Activated naive CD4-positive, alpha-beta T cell treated with anti-CD3 and anti-CD28 coated beads for 36 hours (primary cell): Measurements from ENCODE around the gene DLG2. TPM values are rescaled to one million over a fixed set of nuclear protein-coding genes. Genes with fewer than 3 reads are reported as not detected.

Source experiments
- CTCF ChIA-PET: fragments of 350-600 bp; sonication (Branson Sonifier 250); formaldehyde crosslinking; loops from one replicate; lab custom pipeline; 2021; ENCODE audit warnings: antibody characterized with exemption; lab: Charles Lee
- DNase-seq: peaks from one replicate; pipeline ENCODE4 v3.0.0-alpha.2; 2020
- H3K27ac Mint-ChIP-seq: one replicate; pipeline ENCODE4 v1.8.0; 2021; ENCODE audit warnings: mild to moderate bottlenecking, mixed read lengths
- H3K27me3 Mint-ChIP-seq: one replicate; pipeline ENCODE4 v1.8.0; 2021; ENCODE audit warnings: low read depth, mixed read lengths
- H3K36me3 Mint-ChIP-seq: one replicate; pipeline ENCODE4 v1.8.0; 2021; ENCODE audit warnings: low read depth, mixed read lengths
- H3K4me1 Mint-ChIP-seq: one replicate; pipeline ENCODE4 v1.8.0; 2021; ENCODE audit warnings: low read depth, mixed read lengths
- H3K4me3 Mint-ChIP-seq: one replicate; pipeline ENCODE4 v1.8.0; 2021; ENCODE audit warnings: mild to moderate bottlenecking, moderate library complexity, mixed read lengths
- H3K9me3 Mint-ChIP-seq: one replicate; pipeline ENCODE4 v1.8.0; 2021; ENCODE audit warnings: mixed read lengths
- intact Hi-C: fragments of 100-400 bp; cut with micrococcal nuclease; formaldehyde crosslinking; loops from one replicate; pipeline ENCODE4 v1.15.1; 2023
- total RNA-seq, 2 experiments: library from RNA; stranded (reverse); gene quantifications; one replicate each; pipeline ENCODE4 v1.2.3, GENCODE V29; 2021

The DLG2 gene
- total RNA-seq, 2 experiments from 2014 or later, result 3.3 to 4.6 TPM

DNA sequence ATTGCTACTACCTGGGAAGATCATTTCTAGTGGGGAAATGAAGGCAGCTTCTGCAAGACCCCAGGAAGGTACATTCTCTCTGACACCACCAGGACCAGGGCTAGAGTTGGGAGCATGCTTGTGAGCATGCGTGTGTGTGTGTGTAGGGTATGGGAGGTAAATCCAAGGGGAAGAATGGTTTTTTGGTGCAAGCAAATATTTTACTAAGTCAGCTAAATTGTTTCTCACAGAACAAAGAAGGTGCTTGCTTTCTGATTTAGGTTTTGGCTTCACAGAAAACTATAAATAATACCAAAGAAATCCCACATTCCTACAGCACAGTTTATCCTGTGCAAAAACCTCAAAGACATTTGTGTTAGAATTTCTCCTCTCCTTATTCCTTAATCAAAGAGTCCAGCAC is 1996.9 kb downstream of the DLG2 start:
- CTCF ChIA-PET, result no interaction called here
- Mint-ChIP-seq H3K27ac (no peak overlapping the region), H3K9me3 (no peaks in the 10 kb centered on the region), H3K27me3 (no peaks in the 10 kb centered on the region), H3K4me1 (no peaks in the 10 kb centered on the region), H3K4me3 (no peak overlapping the region), H3K36me3 (no peaks in the 10 kb centered on the region)
- intact Hi-C loops, result no loop called here
- DNase-seq, result no peak

DNA sequence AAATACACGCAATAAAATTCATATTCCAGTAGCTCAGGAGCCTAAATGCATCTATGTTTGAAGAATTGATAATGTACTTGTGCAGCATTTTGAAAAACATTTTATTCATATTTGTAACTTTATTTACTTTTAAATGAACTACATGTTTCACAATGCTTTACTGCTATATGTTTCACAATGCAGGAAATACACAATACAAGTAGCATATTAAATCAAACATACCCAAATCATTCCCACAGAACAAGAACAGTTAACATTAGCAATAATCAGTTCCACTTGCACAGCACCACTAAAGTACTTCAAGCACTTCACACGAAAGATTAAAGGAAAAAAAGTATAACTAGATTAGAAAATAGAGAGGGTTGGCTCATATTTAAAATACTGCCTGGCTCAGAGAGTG is 1997.4 kb downstream of the DLG2 start:
- H3K9me3 Mint-ChIP-seq, result no peaks in the 10 kb centered on the region
- H3K36me3 Mint-ChIP-seq, result no peaks in the 10 kb centered on the region
- no peak overlapping the region for H3K27ac Mint-ChIP-seq
- H3K4me1 Mint-ChIP-seq, result no peaks in the 10 kb centered on the region
- intact Hi-C loops, result no loop called here
- no peaks in the 10 kb centered on the region for H3K27me3 Mint-ChIP-seq
- no peak for DNase-seq
- CTCF ChIA-PET, result no interaction called here
- no peak overlapping the region for H3K4me3 Mint-ChIP-seq

DNA sequence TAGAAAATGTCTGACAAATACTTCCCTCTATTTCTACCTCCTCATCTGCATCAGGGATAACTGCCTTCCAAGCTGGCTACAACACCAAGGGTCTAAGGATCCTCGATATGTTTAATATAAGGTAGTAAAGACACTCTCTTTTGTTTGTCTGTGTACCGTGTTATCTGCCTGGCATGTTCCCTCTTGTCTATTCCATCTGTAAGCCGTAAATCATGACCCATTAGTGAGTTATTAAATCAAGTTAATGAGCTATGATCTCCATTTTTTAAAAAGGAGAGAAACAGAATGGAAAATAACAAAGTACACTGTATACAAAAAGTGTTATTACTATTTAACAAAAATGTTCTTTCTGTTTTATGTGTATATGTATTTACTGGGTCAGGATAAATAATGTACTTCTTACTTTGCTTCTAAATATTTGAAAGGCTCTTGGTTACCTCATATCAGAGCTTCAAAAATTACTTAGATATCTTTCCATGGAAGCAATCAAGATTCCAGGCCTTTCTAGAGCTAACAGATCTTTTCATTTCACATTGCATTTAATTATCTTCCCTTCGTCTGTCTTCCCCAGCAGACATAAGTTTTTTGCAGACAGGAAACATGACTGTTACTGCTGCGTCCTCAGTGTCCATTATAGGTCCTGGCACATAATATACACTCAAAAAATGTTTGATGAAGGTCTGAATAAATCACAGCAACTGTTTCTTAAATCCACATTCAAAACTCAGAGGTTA is 1998.4 kb downstream of the DLG2 start:
- CTCF ChIA-PET, result no interaction called here
- H3K4me3 Mint-ChIP-seq, result no peak overlapping the region
- no peaks in the 10 kb centered on the region for H3K9me3 Mint-ChIP-seq
- H3K4me1 Mint-ChIP-seq, result no peaks in the 10 kb centered on the region
- no peaks in the 10 kb centered on the region for H3K27me3 Mint-ChIP-seq
- no peak overlapping the region for H3K27ac Mint-ChIP-seq
- no peaks in the 10 kb centered on the region for H3K36me3 Mint-ChIP-seq
- no peak for DNase-seq
- intact Hi-C loops, result no loop called here

DNA sequence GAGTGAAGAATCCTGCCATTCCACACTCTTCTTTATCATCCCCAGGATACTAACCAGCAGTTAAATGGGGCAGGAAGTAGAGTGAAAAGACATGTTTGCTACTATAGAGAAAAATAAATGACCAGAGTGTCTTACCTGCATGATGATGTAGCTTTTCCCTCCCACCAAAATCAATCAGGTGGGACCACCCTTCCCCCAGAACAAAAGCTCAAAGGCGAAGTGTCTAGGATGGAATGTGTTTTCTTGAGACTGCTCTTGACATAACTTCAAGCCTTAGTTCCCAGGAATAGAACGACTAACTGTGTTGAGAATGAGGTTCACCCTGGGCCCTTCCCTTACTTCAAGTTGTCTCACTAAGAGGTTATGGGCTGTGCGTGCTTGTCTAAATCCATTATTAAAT is 2001.8 kb downstream of the DLG2 start:
- no peak overlapping the region for H3K4me3 Mint-ChIP-seq
- no peaks in the 10 kb centered on the region for H3K9me3 Mint-ChIP-seq
- H3K27me3 Mint-ChIP-seq, result no peaks in the 10 kb centered on the region
- H3K27ac Mint-ChIP-seq, result no peak overlapping the region
- H3K36me3 Mint-ChIP-seq, result no peaks in the 10 kb centered on the region
- intact Hi-C loops, result no loop called here
- H3K4me1 Mint-ChIP-seq, result no peaks in the 10 kb centered on the region
- DNase-seq, result no peak
- CTCF ChIA-PET, result no interaction called here

DNA sequence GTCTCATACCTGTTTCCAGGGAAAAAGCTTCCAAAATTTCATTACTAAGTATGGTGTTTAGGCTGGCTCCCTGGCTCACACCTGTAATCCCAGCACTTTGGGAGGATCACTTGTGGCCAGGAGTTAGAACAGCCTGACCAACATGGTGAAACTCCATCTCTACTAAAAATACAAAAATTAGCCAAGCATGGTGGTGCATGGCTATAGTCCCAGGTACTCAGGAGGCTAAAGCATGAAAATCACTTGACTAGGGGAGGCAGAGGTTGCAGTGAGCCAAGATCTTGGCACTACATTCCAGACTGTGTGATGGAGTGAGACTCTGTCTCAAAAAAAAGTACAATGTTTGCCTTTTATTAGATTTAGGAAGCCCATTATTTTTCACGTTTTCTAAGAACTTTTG is 2009.5 kb downstream of the DLG2 start:
- peaks cover 2% of the 10 kb centered on the region for H3K27me3 Mint-ChIP-seq
- no peak for DNase-seq
- CTCF ChIA-PET, result no interaction called here
- H3K36me3 Mint-ChIP-seq, result no peaks in the 10 kb centered on the region
- intact Hi-C loops, result no loop called here
- H3K4me1 Mint-ChIP-seq, result no peaks in the 10 kb centered on the region
- no peak overlapping the region for H3K27ac Mint-ChIP-seq
- no peak overlapping the region for H3K4me3 Mint-ChIP-seq
- H3K9me3 Mint-ChIP-seq, result no peaks in the 10 kb centered on the region

DNA sequence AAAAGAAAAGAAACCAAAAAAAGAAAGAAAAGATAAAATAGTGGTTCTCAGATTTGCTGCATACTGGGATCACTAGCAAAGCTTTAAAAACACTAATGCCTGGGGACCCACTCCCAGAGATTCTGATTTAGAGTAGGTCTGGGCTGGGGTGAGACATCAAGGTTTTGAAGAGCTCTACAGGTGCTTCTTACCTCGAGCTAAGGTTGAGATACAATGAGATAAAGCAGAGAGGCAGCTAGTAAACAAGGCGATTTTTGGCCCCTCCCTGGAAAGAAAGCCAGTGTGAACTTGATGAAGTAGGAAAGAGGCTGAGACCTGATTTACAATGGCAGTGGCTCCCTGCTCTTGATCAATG is 2013.4 kb downstream of the DLG2 start:
- Mint-ChIP-seq H3K27ac (no peak overlapping the region), H3K36me3 (no peaks in the 10 kb centered on the region), H3K27me3 (no peaks in the 10 kb centered on the region), H3K4me1 (no peaks in the 10 kb centered on the region), H3K9me3 (no peaks in the 10 kb centered on the region), H3K4me3 (no peak overlapping the region)
- intact Hi-C loops, result no loop called here
- no peak for DNase-seq
- CTCF ChIA-PET, result no interaction called here

DNA sequence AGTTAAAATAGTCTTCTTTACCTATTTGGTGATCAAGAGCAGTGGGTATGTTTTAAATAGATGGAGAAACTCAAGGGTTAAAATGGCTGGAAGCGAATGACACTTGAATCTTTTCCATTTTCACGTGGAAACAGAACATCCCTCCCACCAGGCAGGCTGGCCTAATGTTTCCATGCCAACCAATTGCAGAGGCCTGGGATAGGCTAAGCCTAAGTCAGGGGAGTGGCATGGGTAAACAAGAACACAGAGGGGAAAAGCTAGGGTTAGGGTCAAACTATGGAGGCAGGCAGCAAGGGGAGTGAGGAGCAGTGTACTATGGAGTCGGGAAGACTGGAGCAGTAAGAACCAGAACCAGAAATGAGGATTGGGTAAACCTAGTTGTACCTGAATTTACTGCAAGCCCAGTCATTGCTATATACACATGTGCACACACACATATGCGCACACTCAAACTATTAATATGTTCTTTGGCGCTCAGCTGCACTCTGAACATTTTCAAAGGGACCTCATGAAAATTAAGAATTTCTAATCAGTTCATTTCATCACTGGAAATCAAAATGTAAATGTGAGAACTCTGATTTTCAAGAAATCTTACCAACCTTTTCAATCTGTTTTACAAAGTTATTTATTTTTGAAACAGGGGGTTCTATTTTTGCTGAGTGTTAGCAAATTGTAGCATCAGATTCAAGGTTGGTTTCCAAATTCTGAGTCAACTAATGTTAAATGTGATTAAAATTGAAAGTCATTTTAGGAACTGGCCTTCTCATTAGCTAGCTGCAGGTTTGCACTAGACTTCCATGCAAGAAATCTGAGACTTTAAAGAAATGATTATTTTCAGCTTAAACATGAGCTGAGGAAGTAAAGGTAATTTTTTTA is 2014.0 kb downstream of the DLG2 start:
- intact Hi-C loops, result no loop called here
- H3K27ac Mint-ChIP-seq, result no peak overlapping the region
- no peaks in the 10 kb centered on the region for H3K36me3 Mint-ChIP-seq
- H3K4me1 Mint-ChIP-seq, result no peaks in the 10 kb centered on the region
- CTCF ChIA-PET, result no interaction called here
- H3K9me3 Mint-ChIP-seq, result no peaks in the 10 kb centered on the region
- no peak for DNase-seq
- no peak overlapping the region for H3K4me3 Mint-ChIP-seq
- no peaks in the 10 kb centered on the region for H3K27me3 Mint-ChIP-seq

DNA sequence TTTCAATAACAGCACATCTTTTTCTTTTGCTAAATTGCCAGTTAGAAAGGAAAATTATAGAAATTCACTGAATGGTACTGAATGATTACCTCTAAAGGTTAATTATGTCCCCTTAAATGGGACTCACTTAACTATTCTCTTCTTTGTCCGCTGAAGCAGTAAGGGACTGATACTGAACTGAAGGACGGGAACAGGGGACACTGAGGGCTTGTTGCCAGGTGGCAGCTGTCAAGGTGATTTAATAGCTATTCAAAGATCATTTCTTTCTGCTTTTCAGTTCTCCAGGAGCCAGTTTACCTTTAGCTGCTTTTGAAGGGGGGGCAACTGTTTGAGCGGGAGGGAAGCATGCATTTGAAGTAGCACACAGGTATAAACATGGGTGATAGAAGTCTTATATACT is 2015.5 kb downstream of the DLG2 start:
- Mint-ChIP-seq H3K27me3 (peaks cover 3% of the 10 kb centered on the region), H3K4me1 (no peaks in the 10 kb centered on the region), H3K36me3 (no peaks in the 10 kb centered on the region), H3K4me3 (no peak overlapping the region), H3K27ac (no peak overlapping the region), H3K9me3 (no peaks in the 10 kb centered on the region)
- CTCF ChIA-PET, result no interaction called here
- no peak for DNase-seq
- intact Hi-C loops, result no loop called here

DNA sequence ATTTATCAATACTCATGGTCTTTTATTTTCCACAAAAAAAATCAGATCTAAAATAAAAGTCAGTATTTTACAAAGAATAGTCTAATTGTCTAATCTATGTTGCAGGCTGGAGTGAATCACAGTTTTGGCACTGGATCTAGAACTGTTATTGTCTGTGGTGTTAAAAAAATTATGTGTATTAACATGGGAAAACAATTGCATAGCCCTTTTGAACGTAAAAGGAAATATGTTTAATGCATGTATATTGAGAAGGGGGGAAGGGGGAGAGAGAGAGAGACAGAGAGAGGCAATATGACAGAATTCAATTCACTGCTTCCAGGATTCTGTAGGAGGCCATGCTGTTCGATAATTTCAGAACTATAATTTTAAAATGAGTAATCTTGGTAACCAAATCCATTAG is 2016.1 kb downstream of the DLG2 start:
- DNase-seq, result no peak
- Mint-ChIP-seq H3K4me1 (no peaks in the 10 kb centered on the region), H3K27me3 (peaks cover 3% of the 10 kb centered on the region), H3K27ac (no peak overlapping the region), H3K4me3 (no peak overlapping the region), H3K9me3 (no peaks in the 10 kb centered on the region), H3K36me3 (no peaks in the 10 kb centered on the region)
- CTCF ChIA-PET, result no interaction called here
- intact Hi-C loops, result no loop called here

DNA sequence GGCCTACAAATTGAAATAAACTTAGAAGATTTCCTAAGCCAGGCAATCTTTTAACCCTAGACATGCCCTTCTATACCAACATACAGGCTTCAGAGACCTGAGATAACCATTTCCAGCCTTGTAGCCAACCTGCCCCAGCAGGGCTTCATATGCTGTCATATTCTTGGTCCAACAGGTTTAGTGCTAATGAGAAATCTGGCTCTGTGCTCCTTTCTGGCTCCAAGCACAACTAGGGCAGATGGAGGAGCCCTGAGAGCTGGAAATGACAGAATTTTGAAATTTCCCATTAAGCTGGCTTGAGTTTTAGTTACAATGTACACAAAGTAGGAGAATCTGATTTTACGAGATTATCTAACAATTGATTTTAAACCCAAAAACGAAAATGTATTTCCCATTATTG is 2018.0 kb downstream of the DLG2 start:
- DNase-seq, result no peak
- Mint-ChIP-seq H3K4me3 (no peak overlapping the region), H3K27ac (no peak overlapping the region), H3K36me3 (no peaks in the 10 kb centered on the region), H3K4me1 (no peaks in the 10 kb centered on the region), H3K9me3 (no peaks in the 10 kb centered on the region), H3K27me3 (peaks cover 3% of the 10 kb centered on the region)
- intact Hi-C loops, result no loop called here
- CTCF ChIA-PET, result no interaction called here

DNA sequence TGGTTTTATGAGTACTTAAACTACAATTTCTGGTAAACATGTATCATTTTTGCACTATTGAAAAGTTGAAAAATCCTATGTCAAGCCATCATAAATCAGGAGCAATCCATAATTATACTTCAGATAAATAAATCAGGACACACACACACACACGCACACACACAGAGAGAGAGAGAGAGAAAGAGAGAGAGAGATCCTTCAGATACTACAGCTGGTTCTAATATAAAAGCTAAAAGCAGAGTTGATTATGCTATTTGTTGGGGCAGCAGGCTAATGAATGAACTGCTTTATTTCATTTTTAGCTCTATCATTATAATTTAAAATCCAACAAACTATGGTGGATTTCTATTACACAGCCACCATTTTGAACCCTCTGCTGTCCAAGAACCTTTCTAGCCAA is 2018.6 kb downstream of the DLG2 start:
- no peak overlapping the region for H3K4me3 Mint-ChIP-seq
- no peaks in the 10 kb centered on the region for H3K36me3 Mint-ChIP-seq
- H3K9me3 Mint-ChIP-seq, result no peaks in the 10 kb centered on the region
- CTCF ChIA-PET, result no interaction called here
- no peak for DNase-seq
- H3K4me1 Mint-ChIP-seq, result no peaks in the 10 kb centered on the region
- intact Hi-C loops, result no loop called here
- H3K27ac Mint-ChIP-seq, result no peak overlapping the region
- peaks cover 3% of the 10 kb centered on the region for H3K27me3 Mint-ChIP-seq

DNA sequence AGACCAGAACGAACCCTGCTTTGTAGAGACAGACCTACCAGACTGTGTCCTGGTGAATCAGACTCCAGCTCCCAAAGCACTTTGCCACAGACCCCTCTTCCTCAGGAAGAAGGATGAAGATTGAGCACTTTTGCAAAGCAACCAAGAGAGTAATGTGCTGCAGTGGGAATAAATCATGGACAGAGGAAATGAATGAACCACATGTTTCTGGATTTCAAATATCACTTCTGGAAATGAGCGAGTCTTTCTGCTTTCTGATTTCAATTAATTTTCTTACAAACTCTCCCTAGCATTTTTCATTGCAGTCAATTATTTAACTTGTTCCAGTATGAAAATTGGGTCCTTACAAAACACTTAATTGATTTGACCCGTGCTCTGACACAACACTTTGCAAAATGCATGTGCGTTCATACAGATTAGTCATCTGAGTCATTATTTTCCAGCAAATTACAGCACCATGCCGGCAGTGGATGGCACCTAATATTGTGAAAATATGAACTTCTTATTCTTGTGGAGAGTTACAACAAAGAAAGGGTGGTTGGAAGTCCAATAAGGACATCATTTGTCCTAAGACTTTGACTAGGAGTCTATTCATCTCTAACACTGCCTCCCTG is 2025.1 kb downstream of the DLG2 start:
- no peak overlapping the region for H3K27ac Mint-ChIP-seq
- peaks cover 4% of the 10 kb centered on the region for H3K27me3 Mint-ChIP-seq
- CTCF ChIA-PET, result interaction anchor here (0.7 kb wide), 1 partner anchor 757 kb away, joined by 4 read pairs; no protein-coding TSS in a partner anchor
- H3K4me1 Mint-ChIP-seq, result no peaks in the 10 kb centered on the region
- H3K9me3 Mint-ChIP-seq, result no peaks in the 10 kb centered on the region
- H3K36me3 Mint-ChIP-seq, result no peaks in the 10 kb centered on the region
- intact Hi-C loops, result no loop called here
- DNase-seq, result no peak
- H3K4me3 Mint-ChIP-seq, result no peak overlapping the region
